ENCODE results near the gene IGSF8.

DNA sequence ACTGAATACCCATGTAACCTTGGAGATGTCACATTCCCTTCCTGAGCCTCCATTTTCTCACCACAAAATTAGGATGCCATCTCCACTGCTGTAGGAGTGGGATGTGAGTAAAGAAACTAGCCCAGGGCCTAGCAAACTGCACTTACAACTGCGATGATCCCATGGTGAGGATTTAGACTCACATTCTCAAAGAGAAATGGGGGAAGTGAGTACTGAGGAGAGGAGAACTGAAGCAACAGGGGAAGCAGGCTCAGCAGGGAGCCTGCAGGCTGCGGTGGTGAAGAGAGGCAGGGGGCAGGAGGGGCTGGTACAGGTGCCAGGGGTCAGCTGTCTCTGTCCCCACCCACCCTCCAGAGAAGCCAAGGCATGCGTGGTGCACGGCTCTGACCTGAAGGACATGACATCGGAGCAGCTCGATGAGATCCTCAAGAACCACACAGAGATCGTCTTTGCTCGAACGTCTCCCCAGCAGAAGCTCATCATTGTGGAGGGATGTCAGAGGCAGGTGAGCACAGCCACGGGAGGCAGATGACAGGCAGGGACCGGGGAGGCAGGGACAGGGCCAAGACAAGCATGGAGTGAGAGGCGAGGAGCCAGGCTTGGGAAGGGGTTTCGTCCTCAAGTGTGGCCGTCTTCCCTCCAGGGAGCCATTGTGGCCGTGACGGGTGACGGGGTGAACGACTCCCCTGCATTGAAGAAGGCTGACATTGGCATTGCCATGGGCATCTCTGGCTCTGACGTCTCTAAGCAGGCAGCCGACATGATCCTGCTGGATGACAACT lies 36.6 kb upstream of the IGSF8 start:
- TF ChIP-seq, protein P1, sequence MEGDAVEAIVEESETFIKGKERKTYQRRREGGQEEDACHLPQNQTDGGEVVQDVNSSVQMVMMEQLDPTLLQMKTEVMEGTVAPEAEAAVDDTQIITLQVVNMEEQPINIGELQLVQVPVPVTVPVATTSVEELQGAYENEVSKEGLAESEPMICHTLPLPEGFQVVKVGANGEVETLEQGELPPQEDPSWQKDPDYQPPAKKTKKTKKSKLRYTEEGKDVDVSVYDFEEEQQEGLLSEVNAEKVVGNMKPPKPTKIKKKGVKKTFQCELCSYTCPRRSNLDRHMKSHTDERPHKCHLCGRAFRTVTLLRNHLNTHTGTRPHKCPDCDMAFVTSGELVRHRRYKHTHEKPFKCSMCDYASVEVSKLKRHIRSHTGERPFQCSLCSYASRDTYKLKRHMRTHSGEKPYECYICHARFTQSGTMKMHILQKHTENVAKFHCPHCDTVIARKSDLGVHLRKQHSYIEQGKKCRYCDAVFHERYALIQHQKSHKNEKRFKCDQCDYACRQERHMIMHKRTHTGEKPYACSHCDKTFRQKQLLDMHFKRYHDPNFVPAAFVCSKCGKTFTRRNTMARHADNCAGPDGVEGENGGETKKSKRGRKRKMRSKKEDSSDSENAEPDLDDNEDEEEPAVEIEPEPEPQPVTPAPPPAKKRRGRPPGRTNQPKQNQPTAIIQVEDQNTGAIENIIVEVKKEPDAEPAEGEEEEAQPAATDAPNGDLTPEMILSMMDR (IDR thresholded peaks at IDR 0.05; ENCODE audit: low read depth, low read length): no peak
- no peak for TF ChIP-seq EZH2phosphoT487 (IDR thresholded peaks at IDR 0.05; ENCODE audit: low read depth)
